Measurements from ENCODE around the gene ECHS1.

GRCh38 chr10:133400624-133401424 lies 27.7 kb upstream of the ECHS1 start:
- TF ChIP-seq EZH2 (IDR thresholded peaks at IDR 0.05) (no peak), ZFX (IDR thresholded peaks at IDR 0.05) (no peak), CTCF (IDR thresholded peaks at IDR 0.05 in 2 of 3, conservative IDR thresholded peaks at IDR 0.05 in 1 of 3; ENCODE audit: borderline replicate concordance in 1 of 3, insufficient read depth in 1 of 3, low read depth in 2 of 3, low read length in 2 of 3) (no peak)
